GM12801 (cell line): ENCODE measurements around the gene ST7L.

Experiments
- CTCF ChIP-seq: IDR thresholded peaks from one replicate; pipeline ENCODE4 v1.5.1; 2011; ENCODE audit warnings: control low read depth; ENCODE audit not compliant: insufficient read length; ENCODE audit errors: extremely low read depth

Gene ST7L

GRCh38 chr1:112581586-112582192 lies 37.3 kb downstream of the ST7L start:
- no peak for TF ChIP-seq CTCF

- TF ChIP-seq CTCF, result no peak
Observed at GRCh38 chr1:112579801-112580510, 39.0 kb downstream of the ST7L start.

- no peak for TF ChIP-seq CTCF
Observed at GRCh38 chr1:112576240-112576639, 42.7 kb downstream of the ST7L start.

- no peak for TF ChIP-seq CTCF
Observed at GRCh38 chr1:112575154-112575804, 43.7 kb downstream of the ST7L start.

GRCh38 chr1:112565800-112566199 lies 53.1 kb downstream of the ST7L start:
- TF ChIP-seq CTCF, result no peak

- TF ChIP-seq CTCF, result no peak
Observed at GRCh38 chr1:112564081-112564480, 54.9 kb downstream of the ST7L start.

- no peak for TF ChIP-seq CTCF
Observed at GRCh38 chr1:112563341-112563740, 55.6 kb downstream of the ST7L start.
